Measurements from ENCODE around the gene ACO1. TPM values are rescaled to one million over a fixed set of nuclear protein-coding genes. Genes with fewer than 3 reads are reported as not detected.
A peak's percentile ranks its signal among the peaks of the same experiment; 100 is the strongest.

Gene ACO1
- total RNA-seq, 1 experiment from 2014 or later = 56.8 TPM

GRCh38 chr9:32378993-32379729 lies 5.3 kb upstream of the ACO1 start:
- in situ Hi-C loops (cut with HindIII; ENCODE audit: low sequenced_read_pairs) = no loop called here

GRCh38 chr9:32380944-32381343 lies 3.5 kb upstream of the ACO1 start:
- no peak for DNase-seq (ENCODE audit: low spot score)
- in situ Hi-C loops (cut with HindIII; ENCODE audit: low sequenced_read_pairs) = no loop called here

More at GRCh38 chr9:32378993-32379729, 5.3 kb upstream of the ACO1 start:
- DNase-seq (ENCODE audit: low spot score) = peak; percentile 83

- DNase-seq (ENCODE audit: low spot score) = no peak
- in situ Hi-C loops (cut with HindIII; ENCODE audit: low sequenced_read_pairs) = no loop called here
These were observed 1.7 kb upstream of the ACO1 start for GRCh38 chr9:32382565-32383320.

GRCh38 chr9:32384002-32384363 lies 460 bp upstream of the ACO1 start:
- in situ Hi-C loops (cut with HindIII; ENCODE audit: low sequenced_read_pairs) = no loop called here
- DNase-seq (ENCODE audit: low spot score) = peak; percentile 28

GRCh38 chr9:32385152-32385884 lies 875 bp downstream of the ACO1 start:
- no peak for DNase-seq (ENCODE audit: low spot score)
- in situ Hi-C loops (cut with HindIII; ENCODE audit: low sequenced_read_pairs) = no loop called here

- no peak for DNase-seq (ENCODE audit: low spot score)
- in situ Hi-C loops (cut with HindIII; ENCODE audit: low sequenced_read_pairs) = no loop called here
These were observed 1.4 kb downstream of the ACO1 start for GRCh38 chr9:32385885-32386283.

GRCh38 chr9:32387256-32387655 lies 2.8 kb downstream of the ACO1 start:
- no peak for DNase-seq (ENCODE audit: low spot score)
- in situ Hi-C loops (cut with HindIII; ENCODE audit: low sequenced_read_pairs) = no loop called here

GRCh38 chr9:32389365-32389764 lies 4.9 kb downstream of the ACO1 start:
- DNase-seq (ENCODE audit: low spot score) = no peak
- in situ Hi-C loops (cut with HindIII; ENCODE audit: low sequenced_read_pairs) = no loop called here

GRCh38 chr9:32393911-32394310 lies 9.5 kb downstream of the ACO1 start:
- in situ Hi-C loops (cut with HindIII; ENCODE audit: low sequenced_read_pairs) = no loop called here
- no peak for DNase-seq (ENCODE audit: low spot score)

GRCh38 chr9:32394381-32395049 lies 10.1 kb downstream of the ACO1 start:
- DNase-seq (ENCODE audit: low spot score) = no peak
- in situ Hi-C loops (cut with HindIII; ENCODE audit: low sequenced_read_pairs) = no loop called here

- in situ Hi-C loops (cut with HindIII; ENCODE audit: low sequenced_read_pairs) = no loop called here
- DNase-seq (ENCODE audit: low spot score) = no peak
These were observed 11.2 kb downstream of the ACO1 start for GRCh38 chr9:32395510-32396216.

GRCh38 chr9:32398207-32398606 lies 13.8 kb downstream of the ACO1 start:
- in situ Hi-C loops (cut with HindIII; ENCODE audit: low sequenced_read_pairs) = no loop called here
- no peak for DNase-seq (ENCODE audit: low spot score)

- in situ Hi-C loops (cut with HindIII; ENCODE audit: low sequenced_read_pairs) = no loop called here
- DNase-seq (ENCODE audit: low spot score) = no peak
These were observed 14.8 kb downstream of the ACO1 start for GRCh38 chr9:32399110-32399815.

- no peak for DNase-seq (ENCODE audit: low spot score)
- in situ Hi-C loops (cut with HindIII; ENCODE audit: low sequenced_read_pairs) = no loop called here
These were observed 17.0 kb downstream of the ACO1 start for GRCh38 chr9:32401488-32401887.

- in situ Hi-C loops (cut with HindIII; ENCODE audit: low sequenced_read_pairs) = no loop called here
These were observed 19.3 kb downstream of the ACO1 start for GRCh38 chr9:32403567-32404260.

GRCh38 chr9:32404402-32404801 lies 20.0 kb downstream of the ACO1 start:
- no peak for DNase-seq (ENCODE audit: low spot score)
- in situ Hi-C loops (cut with HindIII; ENCODE audit: low sequenced_read_pairs) = no loop called here

More at GRCh38 chr9:32403567-32404260, 19.3 kb downstream of the ACO1 start:
- DNase-seq (ENCODE audit: low spot score) = no peak

- in situ Hi-C loops (cut with HindIII; ENCODE audit: low sequenced_read_pairs) = no loop called here
- no peak for DNase-seq (ENCODE audit: low spot score)
These were observed 20.4 kb downstream of the ACO1 start for GRCh38 chr9:32404856-32405255.

GRCh38 chr9:32405506-32405905 lies 21.1 kb downstream of the ACO1 start:
- in situ Hi-C loops (cut with HindIII; ENCODE audit: low sequenced_read_pairs) = no loop called here
- no peak for DNase-seq (ENCODE audit: low spot score)

All from G401 (cell line).